Measurements from ENCODE around the gene AFF3. TPM values are rescaled to one million over a fixed set of nuclear protein-coding genes. Genes with fewer than 3 reads are reported as not detected.

AFF3 gene
- total and polyA plus RNA-seq, 12 donors, result 0.39 to 16.9 (median 7.0) TPM

GRCh38 chr2:99845296-99845695 lies 297.1 kb downstream of the AFF3 start:
- Histone ChIP-seq H3K4me1 (no peaks in the 10 kb centered on the region), H3K27ac (no peak overlapping the region), H3K27me3 (no peaks in the 10 kb centered on the region), H3K9me3 (no peaks in the 10 kb centered on the region), H3K4me3 (no peak overlapping the region), H3K36me3 (no peaks in the 10 kb centered on the region)
- intact Hi-C loops (cut with DNase I), result no loop called here
- WGBS, 2 donors, result 72 to 76% methylated on average over 5 of the region's 5 CpGs
- no peak for DNase-seq
- no peak for ATAC-seq
- no peak for TF ChIP-seq CTCF (IDR thresholded peaks at IDR 0.05)

- H3K9me3 ChIP-seq, result no peaks in the 10 kb centered on the region
- no peak overlapping the region for H3K4me3 ChIP-seq
- TF ChIP-seq CTCF (IDR thresholded peaks at IDR 0.05), result no peak
- no peaks in the 10 kb centered on the region for H3K4me1 ChIP-seq
- H3K36me3 ChIP-seq, result no peaks in the 10 kb centered on the region
- no peaks in the 10 kb centered on the region for H3K27me3 ChIP-seq
- WGBS, 2 donors, result 88 to 91% methylated on average over 4 of the region's 4 CpGs
- intact Hi-C loops (cut with DNase I), result no loop called here
- H3K27ac ChIP-seq, result no peak overlapping the region
- DNase-seq, result no peak
- no peak for ATAC-seq
Measured at GRCh38 chr2:99842451-99842850, 299.9 kb downstream of the AFF3 start.

- Histone ChIP-seq H3K27ac (no peak overlapping the region), H3K4me3 (no peak overlapping the region), H3K36me3 (no peaks in the 10 kb centered on the region), H3K4me1 (no peaks in the 10 kb centered on the region), H3K9me3 (no peaks in the 10 kb centered on the region), H3K27me3 (no peaks in the 10 kb centered on the region)
- TF ChIP-seq CTCF (IDR thresholded peaks at IDR 0.05), result no peak
- 47 to 49% methylated on average over 3 of the region's 3 CpGs for WGBS, 2 donors
- intact Hi-C loops (cut with DNase I), result no loop called here
- DNase-seq, result no peak
- ATAC-seq, result no peak
Measured at GRCh38 chr2:99841749-99842148, 300.6 kb downstream of the AFF3 start.

- DNase-seq, result no peak
- 83 to 94% methylated on average over 3 of the region's 3 CpGs for WGBS, 2 donors
- no peak overlapping the region for H3K4me3 ChIP-seq
- no peaks in the 10 kb centered on the region for H3K4me1 ChIP-seq
- TF ChIP-seq CTCF (IDR thresholded peaks at IDR 0.05), result no peak
- no peaks in the 10 kb centered on the region for H3K36me3 ChIP-seq
- no peaks in the 10 kb centered on the region for H3K9me3 ChIP-seq
- no peak for ATAC-seq
- no peaks in the 10 kb centered on the region for H3K27me3 ChIP-seq
- H3K27ac ChIP-seq, result no peak overlapping the region
- intact Hi-C loops (cut with DNase I), result no loop called here
Measured at GRCh38 chr2:99840831-99841230, 301.6 kb downstream of the AFF3 start.
